HT-29 (cell line): ENCODE measurements around the gene BMAL1. TPM values are rescaled to one million over a fixed set of nuclear protein-coding genes. Genes with fewer than 3 reads are reported as not detected.

Experiments
- DNase-seq: peaks from one replicate; pipeline ENCODE4 v3.0.0-alpha.2; 2015; ENCODE audit warnings: low spot score
- total RNA-seq: library from RNA; depleted of rRNA; stranded (reverse); fragments of >200 nt; shearing (Covaris generic); gene quantifications from 2 replicates; pipeline ENCODE4 v1.2.3, GENCODE V29; 2014

Gene BMAL1
- total RNA-seq, 1 experiment from 2014 or later = 11.8 TPM

DNA sequence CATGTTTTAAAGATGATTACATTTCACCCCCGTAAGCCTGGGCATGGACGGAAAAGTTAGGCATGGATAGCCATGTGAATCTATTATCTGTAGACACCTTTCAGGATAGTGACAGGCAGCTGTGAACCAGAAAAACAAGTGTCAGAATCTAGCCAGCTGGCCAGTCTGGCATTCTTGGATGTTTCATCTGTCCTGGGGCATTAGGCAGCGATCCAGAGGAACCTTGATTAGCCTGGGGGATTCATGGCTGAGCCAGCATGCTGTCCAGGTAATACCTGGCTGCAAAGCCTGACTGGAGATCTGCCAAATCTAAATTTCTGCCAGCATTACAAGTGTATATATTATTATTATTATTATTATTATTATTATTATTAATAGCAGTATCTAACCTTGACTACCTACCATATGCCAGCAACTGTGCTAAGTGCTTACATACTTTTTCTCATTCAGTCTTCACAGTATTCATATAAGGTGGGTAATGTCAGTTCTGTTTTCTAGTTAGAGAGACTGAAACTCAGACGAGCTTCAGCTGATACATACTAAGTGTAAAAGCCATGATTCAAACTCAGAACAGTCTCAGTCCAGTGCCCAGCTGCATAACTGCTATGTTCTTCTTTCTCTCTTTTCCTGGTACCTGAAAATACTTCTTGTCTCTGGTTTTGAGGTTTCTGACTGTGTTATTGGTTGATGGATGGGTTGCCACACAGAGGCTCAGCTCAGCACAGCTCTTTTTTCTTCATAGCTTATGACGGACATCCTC, 12.8 kb downstream of the BMAL1 start:
- no peak for DNase-seq

DNA sequence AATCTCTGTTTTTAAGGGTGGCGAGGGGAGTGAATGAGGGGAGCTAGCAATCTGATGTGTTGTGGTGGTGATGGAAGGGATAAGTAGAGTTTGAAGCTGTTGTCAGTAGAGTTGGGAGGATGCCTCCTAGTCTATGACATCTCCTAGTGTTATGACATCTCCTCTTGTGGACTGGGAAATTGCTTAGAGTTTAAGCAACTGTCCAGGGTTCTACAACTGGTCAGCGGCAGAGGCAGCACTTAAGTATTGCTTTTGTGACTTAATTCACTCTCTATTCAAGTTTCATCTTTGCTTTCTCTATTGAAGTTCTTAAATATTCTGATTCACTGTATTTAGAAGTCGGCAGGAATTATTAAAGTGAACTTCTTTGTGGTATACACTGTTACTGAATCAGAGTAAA, 13.8 kb downstream of the BMAL1 start:
- DNase-seq = no peak

DNA sequence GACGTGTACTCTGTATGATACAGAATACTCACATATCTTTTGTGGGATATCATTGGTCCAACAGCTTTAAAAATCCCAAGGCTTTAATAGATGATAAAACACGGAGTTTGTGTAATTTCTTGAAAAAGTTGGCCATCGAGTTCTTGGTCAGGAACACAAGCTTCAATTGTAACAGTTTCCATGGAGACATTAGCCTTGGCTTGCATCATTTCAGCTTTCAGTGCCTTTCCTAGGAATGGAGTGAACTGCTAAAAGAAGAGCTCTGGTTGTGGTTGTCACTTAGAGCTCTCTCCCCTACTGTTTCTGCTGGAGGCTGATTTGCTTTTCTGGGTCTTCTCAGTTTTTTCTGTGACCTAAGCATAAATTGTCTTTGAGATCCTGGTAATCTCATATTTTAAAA, 14.2 kb downstream of the BMAL1 start:
- DNase-seq = no peak

DNA sequence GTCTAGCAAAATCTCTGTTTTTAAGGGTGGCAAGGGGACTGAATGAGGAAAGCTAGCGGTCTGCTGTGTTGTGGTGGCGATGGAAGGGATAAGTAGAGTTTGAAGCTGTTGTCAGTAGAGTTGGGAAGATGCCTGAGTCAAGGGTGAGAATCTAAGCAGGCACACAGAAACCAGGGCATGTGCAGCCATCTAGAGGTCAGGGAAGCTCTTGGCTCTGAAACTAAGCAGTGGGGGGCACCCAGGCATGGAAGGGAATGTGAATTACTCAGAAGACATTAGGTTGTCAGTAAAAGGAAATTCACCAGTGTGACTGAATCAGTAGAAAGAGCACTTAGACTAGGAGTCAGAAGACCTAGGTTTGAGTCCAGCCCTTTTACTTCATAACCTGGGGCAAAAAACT, 15.4 kb downstream of the BMAL1 start:
- no peak for DNase-seq

DNA sequence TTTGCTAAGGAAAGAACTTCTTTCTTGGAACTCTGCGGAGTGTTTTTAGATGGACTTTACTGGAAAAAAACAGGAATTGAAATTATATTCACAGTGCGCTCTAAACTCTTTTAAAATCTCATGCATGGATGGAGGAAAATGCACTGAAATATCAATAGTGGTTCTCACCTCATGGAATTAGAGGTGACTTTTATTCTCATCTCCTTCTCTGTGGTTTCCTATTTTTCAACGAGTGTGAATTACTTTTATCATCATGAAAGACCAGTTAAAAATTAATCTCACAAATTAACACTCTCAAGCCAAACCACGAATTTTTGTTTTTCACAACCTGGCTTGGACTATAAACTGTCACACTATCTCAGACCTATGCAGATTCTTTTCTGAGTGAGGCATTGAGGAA, 16.6 kb downstream of the BMAL1 start:
- DNase-seq = no peak

DNA sequence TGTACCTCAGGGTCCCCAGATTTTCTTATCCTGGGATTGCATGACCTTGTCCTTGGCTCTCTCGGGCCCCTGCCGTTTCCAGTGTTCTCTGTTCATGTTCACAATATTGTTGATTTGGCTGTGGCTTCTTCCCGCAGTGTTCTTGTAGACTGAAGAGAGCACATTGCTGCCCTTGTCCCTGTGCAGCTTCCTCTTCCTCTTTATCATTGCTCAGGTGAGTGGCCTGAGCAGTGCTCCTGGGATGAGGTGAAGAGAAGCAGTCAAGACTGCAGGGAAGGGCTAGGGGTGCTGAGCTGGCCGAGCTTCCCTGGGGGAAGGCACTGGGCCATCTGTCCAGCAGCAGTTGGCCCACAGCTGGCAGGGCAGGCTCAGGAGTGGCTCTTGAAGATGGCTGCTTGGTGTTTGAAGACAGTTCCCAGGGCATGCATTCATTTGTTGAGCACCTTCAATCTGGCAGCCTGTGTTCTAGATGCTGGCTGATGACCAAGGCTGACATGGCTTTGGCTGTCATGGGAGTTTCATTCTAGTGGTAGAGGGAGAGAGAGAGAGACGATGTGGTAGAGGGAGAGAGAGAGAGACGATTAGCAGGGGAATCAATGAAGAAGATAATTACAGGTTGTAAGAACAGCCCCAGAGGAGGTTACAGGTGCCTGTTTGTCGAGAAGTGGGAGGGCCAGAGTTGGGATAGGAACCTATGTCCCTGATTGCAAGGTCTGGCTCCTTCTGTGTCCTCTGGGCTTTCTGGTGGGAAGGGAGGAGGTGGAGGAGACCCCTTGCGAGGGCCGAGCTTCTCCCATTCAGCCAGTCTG, 17.4 kb downstream of the BMAL1 start:
- DNase-seq = no peak

DNA sequence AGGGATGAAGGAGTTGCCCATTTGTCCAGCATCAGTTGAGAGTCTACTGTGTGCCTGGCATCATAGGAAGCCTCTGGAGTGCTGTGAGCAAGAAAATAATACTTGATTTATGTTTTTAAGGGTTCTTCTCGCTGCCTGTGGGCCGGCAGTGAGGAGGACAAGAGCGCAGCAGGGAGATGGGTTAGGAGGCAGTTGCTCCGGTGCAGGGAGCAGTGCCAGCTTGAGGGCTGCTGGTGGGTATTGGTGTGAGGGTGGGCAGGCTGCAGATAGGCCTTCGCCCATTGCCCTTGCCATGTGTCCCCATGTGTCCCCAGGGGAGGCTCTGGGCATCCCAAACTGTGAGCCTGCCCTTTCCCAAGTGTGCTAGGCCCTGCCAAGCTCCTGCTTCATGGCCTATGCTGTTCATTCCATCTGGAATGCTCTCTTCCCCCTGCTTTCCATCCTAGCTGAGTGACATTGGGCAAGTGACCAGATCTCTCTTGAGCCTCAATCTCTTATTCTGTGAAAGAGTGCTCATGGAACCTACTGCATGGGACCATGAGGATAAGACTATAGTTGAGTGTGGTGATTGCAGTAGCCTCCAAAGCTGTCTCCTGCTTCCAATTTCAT, 19.8 kb downstream of the BMAL1 start:
- DNase-seq = no peak

DNA sequence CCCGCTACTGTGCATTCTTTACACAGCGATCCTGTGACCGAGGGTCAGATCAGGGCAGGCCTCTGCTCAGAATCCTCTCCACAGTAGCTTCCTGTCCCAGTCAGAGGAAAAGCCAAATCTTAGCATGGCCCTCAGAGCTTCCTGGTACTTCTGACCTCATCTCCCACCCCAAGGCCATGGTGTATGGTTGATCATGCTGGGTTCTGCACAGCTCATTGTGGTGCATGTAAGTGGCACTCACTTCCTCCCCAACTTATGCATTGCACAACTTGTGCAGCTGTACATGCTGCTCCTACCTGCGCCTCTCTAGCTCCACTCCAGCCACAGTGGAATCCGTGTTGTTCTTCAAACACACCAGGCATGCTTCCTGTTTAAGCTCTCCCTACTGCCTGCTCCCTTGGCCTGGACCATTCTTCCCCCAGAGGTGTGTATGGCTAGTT, 20.3 kb downstream of the BMAL1 start:
- no peak for DNase-seq

DNA sequence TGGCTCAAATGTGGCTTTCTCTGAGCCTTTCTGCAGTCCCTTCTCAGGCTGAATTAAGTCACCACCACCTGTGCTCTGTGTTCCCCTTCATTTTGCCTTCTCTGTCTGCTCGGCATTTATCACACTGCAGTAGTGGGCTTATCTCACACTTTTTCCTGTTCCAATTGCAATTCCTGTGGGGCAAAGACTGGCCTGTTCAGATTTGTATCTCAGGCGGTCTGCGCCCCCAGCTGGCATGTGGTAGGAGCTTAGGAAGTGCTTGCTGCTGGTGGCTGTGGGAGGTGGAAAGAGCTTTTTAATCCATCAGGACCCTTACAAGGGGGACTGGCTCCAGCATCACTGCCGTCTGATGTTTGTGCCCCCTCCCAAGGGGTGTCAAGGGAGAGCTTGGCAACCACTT, 21.2 kb downstream of the BMAL1 start:
- DNase-seq = no peak

DNA sequence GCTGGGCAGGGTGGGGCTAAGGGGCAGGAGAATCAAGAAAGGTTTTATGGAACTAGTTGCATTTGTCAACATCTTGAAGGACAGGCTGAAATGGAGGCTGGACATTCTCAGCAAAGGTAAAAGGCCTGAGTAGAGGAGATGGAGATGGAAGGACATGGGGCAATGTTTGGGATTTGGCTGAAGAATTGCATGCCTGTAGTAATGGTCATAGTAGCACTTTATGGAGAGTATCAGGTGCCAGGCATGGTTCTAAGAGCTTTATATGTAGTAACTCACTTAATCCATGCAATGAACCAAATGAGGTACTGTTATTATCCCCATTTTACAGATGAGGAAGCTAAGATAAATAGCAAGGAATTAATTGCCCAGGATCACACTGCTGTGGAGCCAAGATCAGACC, 23.9 kb downstream of the BMAL1 start:
- no peak for DNase-seq

DNA sequence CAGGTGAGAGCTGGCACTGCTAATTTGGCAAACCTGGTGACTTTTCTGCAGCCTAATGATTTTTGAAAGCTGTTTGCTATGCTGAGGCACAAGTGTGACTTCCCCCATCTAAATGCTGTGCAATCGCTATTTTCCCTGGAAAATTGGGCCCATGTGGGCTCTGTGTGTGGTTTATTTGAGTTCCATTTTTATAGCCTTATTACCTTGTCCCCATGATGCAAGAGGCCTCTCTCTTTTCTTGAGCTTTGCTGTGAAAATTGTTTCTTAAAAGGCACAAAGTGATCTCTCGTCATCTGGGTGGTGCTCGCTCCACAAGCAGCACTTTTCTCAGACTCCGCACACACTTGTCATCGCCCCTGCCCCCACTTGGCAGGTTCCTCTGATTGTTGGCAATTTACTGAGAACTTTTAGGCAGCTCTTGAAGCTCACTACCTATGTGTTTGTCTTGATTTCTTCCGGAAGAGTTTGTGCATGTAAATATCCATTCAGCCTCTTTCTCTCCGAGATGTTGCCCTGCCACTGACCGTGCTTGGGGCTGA, 24.9 kb downstream of the BMAL1 start:
- DNase-seq = no peak

DNA sequence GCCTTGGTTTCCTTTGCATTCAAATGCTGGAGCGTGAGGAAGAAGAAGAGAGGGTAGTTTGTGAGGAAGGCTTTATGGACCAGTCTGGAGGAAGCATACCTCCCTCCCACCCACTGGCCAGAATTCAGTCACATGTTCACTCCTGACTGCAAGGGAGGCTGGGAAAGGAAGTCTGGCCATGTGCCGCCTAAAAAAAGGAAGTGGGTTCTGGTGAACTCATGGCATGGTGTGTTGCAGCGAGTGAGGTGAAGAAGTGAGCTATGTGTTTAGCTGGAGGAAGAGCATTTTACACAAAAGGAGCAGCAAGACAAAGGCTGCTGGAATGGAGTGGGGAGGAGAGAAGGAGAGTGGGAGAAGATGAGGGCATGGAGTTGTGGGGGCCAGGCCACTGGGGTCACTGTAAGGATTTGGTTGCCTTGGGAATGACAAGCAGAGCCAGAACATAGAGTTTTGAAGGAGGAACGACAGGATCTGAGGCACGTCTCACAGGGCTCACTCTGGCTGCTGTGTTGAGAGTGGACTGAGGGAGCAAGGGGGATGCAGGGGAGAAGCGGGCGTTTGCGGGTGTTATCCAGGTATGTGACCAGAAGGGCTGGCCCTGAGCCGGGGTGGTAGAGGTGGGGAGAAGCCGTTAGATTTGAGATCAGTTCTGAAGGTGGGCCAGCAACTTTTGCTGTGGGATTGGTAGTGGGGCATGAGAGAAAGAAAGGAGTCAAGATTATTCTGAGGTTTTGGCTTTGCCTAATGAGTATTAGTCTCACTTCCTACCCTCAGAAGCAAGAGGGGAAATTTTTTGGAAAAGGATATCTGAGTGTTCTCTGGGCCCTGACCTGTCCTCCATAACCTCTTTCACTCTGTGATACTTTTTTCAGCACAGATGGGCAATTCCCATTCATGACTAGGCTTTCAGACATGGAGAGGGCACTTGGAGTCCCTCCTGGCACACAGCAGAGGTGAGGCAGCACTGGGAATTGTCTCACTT, 26.4 kb downstream of the BMAL1 start:
- no peak for DNase-seq

DNA sequence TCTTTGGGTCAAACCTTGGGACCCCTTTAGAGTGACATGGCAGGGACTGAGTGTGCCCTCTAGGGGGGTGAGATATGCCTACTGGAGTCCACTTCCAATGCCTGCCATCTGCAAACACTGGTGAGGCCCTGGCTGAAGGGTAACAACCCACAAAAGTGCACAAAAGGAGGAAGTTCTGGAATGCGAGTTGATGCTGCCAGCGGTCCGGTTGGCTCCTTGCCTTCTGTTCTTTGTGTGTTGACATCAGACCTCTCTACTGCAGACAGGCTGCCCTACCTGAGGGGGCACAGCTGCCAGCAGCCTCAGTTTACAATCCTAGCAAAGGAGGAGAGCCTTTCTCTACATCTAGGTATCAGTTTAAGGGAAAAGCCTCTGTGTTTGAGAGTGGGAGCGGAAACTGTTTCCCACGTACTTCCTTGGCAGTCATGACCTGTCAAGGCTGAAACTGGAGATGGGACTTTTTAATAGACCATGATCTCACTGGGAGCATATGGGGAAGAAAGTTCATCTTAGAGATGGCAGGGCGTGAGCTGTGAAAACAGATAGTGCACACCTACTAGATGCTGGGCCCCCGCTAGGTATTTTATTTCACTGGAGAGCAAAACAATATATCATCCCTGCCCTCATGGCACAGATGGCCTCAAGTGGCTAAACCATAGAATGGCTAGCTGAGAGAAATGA, 27.2 kb downstream of the BMAL1 start:
- DNase-seq = no peak

DNA sequence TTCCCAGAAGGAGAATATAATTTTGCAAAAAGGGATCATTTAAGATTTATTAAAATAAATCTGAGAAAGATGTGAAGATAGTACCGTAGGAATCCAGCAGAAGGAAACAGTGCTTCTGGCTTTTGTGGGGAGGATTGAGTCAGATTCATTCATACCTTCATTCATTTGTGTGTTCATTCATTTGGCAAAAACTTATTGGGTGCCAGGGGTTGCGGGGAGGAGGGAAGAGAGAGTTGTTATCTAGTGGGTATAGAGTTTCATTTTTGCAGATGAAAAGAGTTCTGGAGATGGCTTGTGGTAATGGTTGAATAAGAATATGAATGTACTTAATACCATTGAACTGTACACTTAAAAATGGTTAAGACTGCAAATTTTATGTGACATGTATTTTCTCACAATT, 31.1 kb downstream of the BMAL1 start:
- DNase-seq = no peak

DNA sequence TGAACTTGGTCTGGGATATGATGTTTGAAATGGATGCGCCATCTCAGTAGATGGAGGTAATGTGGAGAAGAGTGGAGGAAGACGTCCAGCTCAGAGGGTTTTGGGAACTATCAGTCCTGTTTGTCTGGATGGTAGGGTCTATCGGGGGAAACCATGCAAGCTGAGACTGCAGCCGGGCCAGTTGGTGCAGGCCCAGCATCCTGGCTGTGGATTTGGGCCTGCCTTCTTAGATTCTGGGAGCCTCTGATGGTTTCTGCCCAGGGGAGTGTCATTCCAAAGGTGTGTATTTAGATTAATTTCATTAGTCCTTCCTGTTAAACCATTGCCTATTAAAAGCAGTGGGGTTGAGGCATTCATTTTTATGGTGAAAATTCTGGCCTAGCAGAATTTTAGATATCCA, 31.6 kb downstream of the BMAL1 start:
- DNase-seq = no peak

DNA sequence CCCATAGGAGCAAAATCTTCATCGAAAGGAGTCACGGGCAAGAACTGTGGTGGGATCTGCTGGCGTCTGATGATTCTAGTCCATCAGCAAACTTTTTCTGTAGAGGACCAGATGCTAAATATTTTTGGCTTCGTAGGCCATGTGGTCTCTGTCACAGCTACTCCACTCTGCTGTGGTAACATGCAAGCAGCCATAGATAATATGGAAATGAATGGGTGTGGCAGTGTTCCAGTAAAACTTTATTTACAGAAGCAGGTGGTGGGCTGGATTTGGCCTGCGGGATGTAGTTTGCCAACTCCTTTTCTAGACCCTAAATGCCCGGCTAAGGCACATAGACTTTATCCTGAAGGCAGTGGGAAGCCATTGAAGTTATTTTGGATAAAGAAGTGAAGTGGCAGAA, 32.9 kb downstream of the BMAL1 start:
- DNase-seq = no peak

DNA sequence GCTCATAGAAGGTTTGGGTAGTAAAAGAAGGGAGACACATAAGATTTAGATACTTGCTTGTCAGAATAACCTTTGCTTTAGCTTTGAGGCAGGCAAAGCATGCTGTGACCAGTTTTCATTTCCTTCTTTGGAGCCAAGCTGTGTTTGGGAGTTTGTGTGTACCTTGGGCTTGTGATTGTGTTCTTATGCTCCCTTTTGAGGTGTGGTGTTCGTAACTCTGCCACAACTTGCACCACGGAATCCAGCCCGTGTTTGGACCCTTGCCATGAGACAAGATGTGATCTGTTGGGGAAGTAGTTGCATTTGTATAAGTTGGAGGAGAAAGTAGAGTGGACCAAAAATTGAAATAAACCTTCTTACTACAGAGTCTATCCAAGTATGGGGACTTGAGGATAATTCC, 34.0 kb downstream of the BMAL1 start:
- no peak for DNase-seq

DNA sequence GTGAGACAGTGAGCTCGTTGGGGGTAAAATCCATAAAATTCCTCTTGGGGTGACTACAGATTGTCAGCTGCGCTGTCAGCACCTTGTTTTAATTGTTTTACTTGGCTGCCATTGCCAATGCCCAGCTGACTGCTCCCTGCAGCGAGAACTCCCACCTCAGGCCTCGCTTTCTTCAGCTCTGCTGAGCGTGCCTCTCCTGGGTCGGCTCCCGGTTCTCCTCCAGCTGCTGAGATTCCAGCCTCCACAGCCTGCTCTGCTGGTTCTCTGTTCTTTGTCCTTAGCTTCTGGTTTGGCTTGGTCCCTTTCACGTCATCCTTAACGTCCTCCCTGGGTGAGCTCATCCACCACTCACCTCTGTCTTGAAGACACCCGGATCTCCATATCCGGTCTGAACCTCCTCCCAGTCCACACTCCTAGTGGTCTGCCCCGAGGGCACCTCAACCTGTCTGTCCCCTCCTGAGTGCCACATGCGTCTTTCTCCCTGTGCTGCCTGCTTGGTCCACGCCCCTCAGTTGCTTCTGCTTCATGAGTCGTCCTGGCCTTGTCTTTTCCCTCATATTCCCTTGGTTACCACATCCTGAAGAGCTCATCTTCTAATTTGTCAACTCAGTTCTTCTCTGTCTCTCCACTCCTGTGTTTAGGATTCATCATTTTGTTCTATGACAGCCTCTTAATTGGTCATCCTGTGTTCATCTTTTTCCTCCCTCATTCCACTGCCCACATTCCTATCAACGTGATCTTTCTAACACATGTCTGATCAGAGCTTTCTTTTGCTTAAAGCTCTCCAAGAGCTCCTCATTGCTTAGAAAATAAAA, 35.6 kb downstream of the BMAL1 start:
- no peak for DNase-seq

DNA sequence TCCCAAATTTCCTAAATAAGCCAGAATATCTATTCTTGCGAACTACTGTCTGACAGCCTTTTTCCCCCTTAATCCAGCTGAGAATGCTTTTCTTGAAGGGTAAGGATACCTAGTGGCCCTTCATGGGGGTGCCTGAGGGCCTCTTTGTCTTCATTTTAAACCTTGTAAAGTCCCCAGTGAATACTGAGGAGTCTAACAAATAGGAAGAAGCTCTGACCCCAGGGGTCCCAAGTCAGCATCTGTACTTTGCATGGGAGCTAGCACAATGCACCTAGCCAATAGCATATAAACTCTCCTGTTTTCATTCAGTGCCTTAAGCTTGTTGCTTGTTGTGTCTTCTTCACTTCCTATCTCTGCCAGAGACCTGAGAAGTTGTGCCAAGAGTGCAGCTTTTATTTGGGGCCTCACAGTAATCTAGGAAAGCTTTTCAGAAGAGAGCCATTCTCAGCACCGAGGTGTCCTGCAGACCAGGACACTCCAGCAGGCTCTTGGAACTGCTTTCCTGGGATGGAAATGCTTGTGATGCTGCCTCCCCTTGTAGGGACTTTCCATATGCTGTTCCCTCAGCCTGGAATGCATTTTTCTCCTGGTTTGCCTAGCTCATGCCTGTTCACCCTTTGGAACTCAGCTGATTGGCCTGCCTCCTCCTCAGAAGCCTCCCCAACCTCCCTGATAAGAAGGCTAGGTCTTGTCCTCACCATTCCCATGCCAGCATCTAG, 37.2 kb downstream of the BMAL1 start:
- DNase-seq = no peak
